Measurements from ENCODE around the gene SLCO4A1. TPM values are rescaled to one million over a fixed set of nuclear protein-coding genes. Genes with fewer than 3 reads are reported as not detected.

The SLCO4A1 gene
- total RNA-seq, 4 donors from 2014 or later: 24.3 to 73.7 (median 40.5) TPM

DNA sequence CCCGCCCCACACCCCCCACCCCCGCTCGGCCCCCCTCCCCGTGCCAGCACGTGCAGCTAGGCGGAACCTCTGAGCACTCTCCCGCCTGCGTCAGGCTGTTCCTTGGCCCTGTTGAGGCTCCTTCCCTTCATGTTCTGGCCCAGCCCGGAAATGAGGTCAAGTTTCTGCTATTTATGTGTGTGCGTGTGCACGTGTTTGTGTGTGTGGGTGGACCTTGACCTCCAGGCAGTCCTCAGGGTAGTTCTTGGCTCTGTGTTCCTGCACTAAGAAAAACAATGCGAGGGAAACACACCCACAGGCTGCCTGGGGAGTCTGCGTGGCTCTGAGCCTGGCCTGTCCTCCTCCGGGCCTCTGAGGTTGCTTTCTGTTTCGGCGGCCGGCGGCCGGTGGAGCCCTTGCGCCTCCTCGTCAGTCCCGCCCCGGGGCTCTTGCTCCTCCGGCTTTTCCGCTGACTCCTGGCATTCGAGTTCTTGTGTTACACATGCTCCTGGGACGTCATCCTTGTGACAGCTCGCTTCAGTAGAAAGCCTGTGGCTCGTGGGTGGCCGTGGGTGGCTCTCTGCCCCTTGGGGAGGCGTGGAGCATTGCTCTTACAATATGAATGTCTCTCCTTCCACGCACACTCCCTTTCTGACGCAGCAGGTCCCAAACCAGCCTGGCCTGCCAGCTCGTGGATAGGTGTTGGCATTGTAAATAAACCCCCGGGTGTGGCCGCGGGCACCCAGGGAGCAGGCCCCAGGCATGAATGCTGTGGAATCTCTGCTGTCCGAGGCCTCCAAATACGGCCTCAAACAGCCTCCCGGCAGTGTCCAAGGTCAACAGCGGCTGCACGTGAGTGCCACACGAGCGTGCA, 10.0 kb downstream of the SLCO4A1 start:
- H3K9me3 ChIP-seq: no peaks in the 10 kb centered on the region
- peaks cover 5 to 66% (median 42%) of the 10 kb centered on the region in 4 donors for H3K4me1 ChIP-seq
- H3K27me3 ChIP-seq: no peaks in the 10 kb centered on the region
- H3K27ac ChIP-seq: peak overlapping the region; percentile 95 to 98 (median 96)
- H3K4me3 ChIP-seq: peak overlapping the region; percentile 18 to 39 (median 28)
- WGBS, 2 donors: 12 to 13% methylated on average over 37 to 43 of the region's 44 CpGs
- H3K36me3 ChIP-seq: no peaks in the 10 kb centered on the region
- TF ChIP-seq EP300 (IDR thresholded peaks at IDR 0.05): peak; percentile 98 to 100
- TF ChIP-seq POLR2A (IDR thresholded peaks at IDR 0.05): peak; percentile 28 to 63
- TF ChIP-seq, protein P1, sequence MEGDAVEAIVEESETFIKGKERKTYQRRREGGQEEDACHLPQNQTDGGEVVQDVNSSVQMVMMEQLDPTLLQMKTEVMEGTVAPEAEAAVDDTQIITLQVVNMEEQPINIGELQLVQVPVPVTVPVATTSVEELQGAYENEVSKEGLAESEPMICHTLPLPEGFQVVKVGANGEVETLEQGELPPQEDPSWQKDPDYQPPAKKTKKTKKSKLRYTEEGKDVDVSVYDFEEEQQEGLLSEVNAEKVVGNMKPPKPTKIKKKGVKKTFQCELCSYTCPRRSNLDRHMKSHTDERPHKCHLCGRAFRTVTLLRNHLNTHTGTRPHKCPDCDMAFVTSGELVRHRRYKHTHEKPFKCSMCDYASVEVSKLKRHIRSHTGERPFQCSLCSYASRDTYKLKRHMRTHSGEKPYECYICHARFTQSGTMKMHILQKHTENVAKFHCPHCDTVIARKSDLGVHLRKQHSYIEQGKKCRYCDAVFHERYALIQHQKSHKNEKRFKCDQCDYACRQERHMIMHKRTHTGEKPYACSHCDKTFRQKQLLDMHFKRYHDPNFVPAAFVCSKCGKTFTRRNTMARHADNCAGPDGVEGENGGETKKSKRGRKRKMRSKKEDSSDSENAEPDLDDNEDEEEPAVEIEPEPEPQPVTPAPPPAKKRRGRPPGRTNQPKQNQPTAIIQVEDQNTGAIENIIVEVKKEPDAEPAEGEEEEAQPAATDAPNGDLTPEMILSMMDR (IDR thresholded peaks at IDR 0.05): peak in 2 of 5 experiments; percentile 41 to 54
- DNase-seq (ENCODE audit: low spot score in 2 of 2): peak; percentile 92 to 97

- Histone ChIP-seq H3K4me3 (peak overlapping the region in 3 of 4 donors; percentile 10 to 34 (median 21)), H3K27me3 (no peaks in the 10 kb centered on the region), H3K4me1 (peaks cover 5 to 60% (median 35%) of the 10 kb centered on the region in 4 donors), H3K27ac (peak overlapping the region; percentile 95 to 98 (median 96)), H3K36me3 (no peaks in the 10 kb centered on the region), H3K9me3 (no peaks in the 10 kb centered on the region)
- no peak for DNase-seq (ENCODE audit: low spot score in 2 of 2)
- 74 to 81% methylated on average over 10 to 20 of the region's 20 CpGs for WGBS, 2 donors
- TF ChIP-seq, protein P1 (IDR thresholded peaks at IDR 0.05): no peak
- no peak for TF ChIP-seq POLR2A (IDR thresholded peaks at IDR 0.05)
- no peak for TF ChIP-seq EP300 (IDR thresholded peaks at IDR 0.05)
Observed at GRCh38 chr20:62652894-62653305, 10.6 kb downstream of the SLCO4A1 start.

GRCh38 chr20:62653373-62653772, 11.1 kb downstream of the SLCO4A1 start:
- H3K4me1 ChIP-seq: peaks cover 5 to 55% (median 31%) of the 10 kb centered on the region in 4 donors
- TF ChIP-seq POLR2A (IDR thresholded peaks at IDR 0.05) (no peak), EP300 (IDR thresholded peaks at IDR 0.05) (no peak)
- TF ChIP-seq, protein P1 (IDR thresholded peaks at IDR 0.05): no peak
- H3K4me3 ChIP-seq: no peak overlapping the region
- no peaks in the 10 kb centered on the region for H3K27me3 ChIP-seq
- no peak for DNase-seq (ENCODE audit: low spot score in 2 of 2)
- H3K36me3 ChIP-seq: no peaks in the 10 kb centered on the region
- H3K9me3 ChIP-seq: no peaks in the 10 kb centered on the region
- WGBS, 2 donors: 84 to 85% methylated on average over 12 of the region's 12 CpGs
- H3K27ac ChIP-seq: peak overlapping the region; percentile 95 to 98 (median 96)

DNA sequence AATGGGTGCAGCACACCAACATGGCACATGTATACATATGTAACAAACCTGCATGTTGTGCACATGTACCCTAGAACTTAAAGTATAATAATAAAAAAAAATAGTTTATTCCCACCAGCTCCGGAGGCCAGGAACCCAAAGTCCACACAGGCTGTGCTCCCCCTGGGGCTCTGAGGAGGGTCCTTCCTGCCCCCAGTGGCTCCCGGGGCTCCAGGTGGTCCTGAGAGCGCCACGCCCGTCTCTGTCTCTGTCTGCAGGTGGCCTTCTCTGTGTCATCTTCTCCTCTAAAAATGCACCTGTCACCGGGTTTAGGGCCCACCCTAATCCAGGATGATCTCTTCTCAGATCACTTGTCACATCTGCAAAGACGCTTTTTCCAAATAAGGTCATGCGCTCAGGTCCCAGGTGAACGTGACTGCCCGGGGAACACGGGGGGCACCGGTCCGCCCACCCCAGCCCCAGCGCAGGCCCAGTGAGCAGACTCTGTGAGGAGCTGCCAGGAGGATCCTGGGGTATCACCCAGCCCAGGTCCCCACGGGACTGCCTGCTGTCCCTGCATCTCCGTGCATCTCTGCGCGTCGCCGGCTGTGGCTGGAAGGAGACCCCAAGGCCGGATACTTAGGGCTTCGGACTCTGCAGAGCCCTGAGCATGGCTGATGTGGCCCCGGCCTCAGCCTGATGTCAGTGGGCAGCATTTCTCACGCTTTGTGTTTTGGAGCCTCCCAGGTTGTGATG, 11.8 kb downstream of the SLCO4A1 start:
- WGBS, 2 donors: 90 to 95% methylated on average over 14 to 24 of the region's 24 CpGs

More for the DNA sequence above, 11.8 kb downstream of the SLCO4A1 start:
- TF ChIP-seq EP300 (IDR thresholded peaks at IDR 0.05) (no peak), POLR2A (IDR thresholded peaks at IDR 0.05) (no peak)
- TF ChIP-seq, protein P1 (IDR thresholded peaks at IDR 0.05): no peak
- no peak for DNase-seq (ENCODE audit: low spot score in 2 of 2)
- no peaks in the 10 kb centered on the region for H3K27me3 ChIP-seq
- peaks cover 5 to 47% (median 27%) of the 10 kb centered on the region in 4 donors for H3K4me1 ChIP-seq
- H3K36me3 ChIP-seq: no peaks in the 10 kb centered on the region
- no peaks in the 10 kb centered on the region for H3K9me3 ChIP-seq
- H3K27ac ChIP-seq: peak overlapping the region in 1 of 4 donors; percentile 96
- H3K4me3 ChIP-seq: no peak overlapping the region
